GM18520 (cell line): ENCODE measurements around the gene MTNR1A.
"Not testable (repeated sequence)": the region's sequence is repeated elsewhere in the genome, so short reads cannot be mapped to it uniquely, and the experiment has no call there.

Experiments
- ATAC-seq: cut with Tn5 transposase; IDR thresholded peaks from one replicate; pipeline ENCODE4 v1.9.1; 2021; ENCODE audit not compliant: unreplicated experiment

The MTNR1A gene

GRCh38 chr4:186563761-186564160 lies 8.4 kb upstream of the MTNR1A start:
- ATAC-seq = no peak

GRCh38 chr4:186561748-186562147 lies 6.4 kb upstream of the MTNR1A start:
- ATAC-seq = no peak

- ATAC-seq = no peak
Observed at GRCh38 chr4:186560647-186561046, 5.3 kb upstream of the MTNR1A start.

- no peak for ATAC-seq
Observed at GRCh38 chr4:186557486-186557885, 2.1 kb upstream of the MTNR1A start.

- no peak for ATAC-seq
Observed at GRCh38 chr4:186557061-186557460, 1.7 kb upstream of the MTNR1A start.

GRCh38 chr4:186554539-186554913 lies 841 bp downstream of the MTNR1A start:
- no peak for ATAC-seq

- no peak for ATAC-seq
Observed at GRCh38 chr4:186553717-186554116, 1.6 kb downstream of the MTNR1A start.

- no peak for ATAC-seq
Observed at GRCh38 chr4:186551849-186552248, 3.5 kb downstream of the MTNR1A start.

- ATAC-seq = no peak
Observed at GRCh38 chr4:186545436-186545835, 9.9 kb downstream of the MTNR1A start.

GRCh38 chr4:186543206-186543605 lies 12.2 kb downstream of the MTNR1A start:
- ATAC-seq = no peak

GRCh38 chr4:186541801-186542200 lies 13.6 kb downstream of the MTNR1A start:
- no peak for ATAC-seq

- ATAC-seq = no peak
Observed at GRCh38 chr4:186537843-186538521, 17.4 kb downstream of the MTNR1A start.

GRCh38 chr4:186536285-186536684 lies 19.1 kb downstream of the MTNR1A start:
- no peak for ATAC-seq

GRCh38 chr4:186534056-186534455 lies 21.3 kb downstream of the MTNR1A start:
- no peak for ATAC-seq

GRCh38 chr4:186523927-186524326 lies 31.4 kb downstream of the MTNR1A start:
- not testable (repeated sequence) for ATAC-seq

- no peak for ATAC-seq
Observed at GRCh38 chr4:186516287-186516686, 39.1 kb downstream of the MTNR1A start.

GRCh38 chr4:186514271-186514950 lies 41.0 kb downstream of the MTNR1A start:
- ATAC-seq = no peak

- not testable (repeated sequence) for ATAC-seq
Observed at GRCh38 chr4:186504771-186505170, 50.6 kb downstream of the MTNR1A start.

GRCh38 chr4:186502231-186502630 lies 53.1 kb downstream of the MTNR1A start:
- ATAC-seq = no peak

- ATAC-seq = no peak
Observed at GRCh38 chr4:186501554-186501953, 53.8 kb downstream of the MTNR1A start.

- no peak for ATAC-seq
Observed at GRCh38 chr4:186500721-186501304, 54.6 kb downstream of the MTNR1A start.

GRCh38 chr4:186499467-186499866 lies 55.9 kb downstream of the MTNR1A start:
- no peak for ATAC-seq
